ENCODE data around the gene OAS1. TPM values are rescaled to one million over a fixed set of nuclear protein-coding genes. Genes with fewer than 3 reads are reported as not detected.

OAS1 gene
- total RNA-seq, 1 donor from 2014 or later, result 19.1 TPM

GRCh38 chr12:112962561-112962960, 55.8 kb downstream of the OAS1 start:
- DNase-seq (ENCODE audit: extremely low spot score, unreplicated experiment), result no peak
- no peak overlapping the region for H3K27ac Mint-ChIP-seq
- H3K4me1 Mint-ChIP-seq (ENCODE audit: unreplicated experiment), result no peaks in the 10 kb centered on the region
- peaks cover 5% of the 10 kb centered on the region for H3K36me3 Mint-ChIP-seq
- H3K4me3 Mint-ChIP-seq, result no peak overlapping the region
- H3K9me3 Mint-ChIP-seq, result no peaks in the 10 kb centered on the region
- TF ChIP-seq CTCF (conservative IDR thresholded peaks at IDR 0.05), result no peak
- H3K27me3 Mint-ChIP-seq, result peaks cover 6% of the 10 kb centered on the region

DNA sequence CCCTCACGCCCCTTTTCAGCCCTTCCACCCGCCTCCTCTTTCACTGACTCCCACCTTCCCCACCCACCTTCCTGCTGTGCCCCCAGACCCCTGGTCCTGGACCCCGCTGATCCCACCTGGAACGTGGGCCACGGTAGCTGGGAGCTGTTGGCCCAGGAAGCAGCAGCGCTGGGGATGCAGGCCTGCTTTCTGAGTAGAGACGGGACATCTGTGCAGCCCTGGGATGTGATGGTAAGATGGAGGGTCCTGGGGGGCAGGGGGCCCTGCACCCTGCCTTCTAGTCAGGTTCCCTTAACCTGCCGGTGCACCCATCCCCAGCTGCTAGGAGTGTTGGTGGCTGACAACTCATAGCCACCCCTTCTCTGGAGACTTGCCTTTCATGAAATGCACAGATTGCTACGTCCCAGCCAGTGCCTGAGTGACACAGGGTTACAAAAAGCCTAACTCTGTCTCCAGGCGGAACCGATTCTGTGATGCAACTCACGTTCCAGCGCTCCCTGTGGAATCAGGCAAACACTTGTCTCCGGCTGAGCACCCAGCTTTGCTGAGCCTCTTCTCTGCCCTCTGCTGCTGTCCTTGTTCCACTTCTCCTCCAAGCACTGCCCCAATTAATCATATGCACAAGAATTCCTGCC, 56.6 kb downstream of the OAS1 start:
- DNase-seq (ENCODE audit: extremely low spot score, unreplicated experiment), result no peak
- no peaks in the 10 kb centered on the region for H3K4me1 Mint-ChIP-seq (ENCODE audit: unreplicated experiment)
- H3K36me3 Mint-ChIP-seq, result peaks cover 5% of the 10 kb centered on the region
- H3K27ac Mint-ChIP-seq, result no peak overlapping the region
- no peaks in the 10 kb centered on the region for H3K9me3 Mint-ChIP-seq
- H3K4me3 Mint-ChIP-seq, result no peak overlapping the region
- H3K27me3 Mint-ChIP-seq, result peaks cover 6% of the 10 kb centered on the region
- no peak for TF ChIP-seq CTCF (conservative IDR thresholded peaks at IDR 0.05)

DNA sequence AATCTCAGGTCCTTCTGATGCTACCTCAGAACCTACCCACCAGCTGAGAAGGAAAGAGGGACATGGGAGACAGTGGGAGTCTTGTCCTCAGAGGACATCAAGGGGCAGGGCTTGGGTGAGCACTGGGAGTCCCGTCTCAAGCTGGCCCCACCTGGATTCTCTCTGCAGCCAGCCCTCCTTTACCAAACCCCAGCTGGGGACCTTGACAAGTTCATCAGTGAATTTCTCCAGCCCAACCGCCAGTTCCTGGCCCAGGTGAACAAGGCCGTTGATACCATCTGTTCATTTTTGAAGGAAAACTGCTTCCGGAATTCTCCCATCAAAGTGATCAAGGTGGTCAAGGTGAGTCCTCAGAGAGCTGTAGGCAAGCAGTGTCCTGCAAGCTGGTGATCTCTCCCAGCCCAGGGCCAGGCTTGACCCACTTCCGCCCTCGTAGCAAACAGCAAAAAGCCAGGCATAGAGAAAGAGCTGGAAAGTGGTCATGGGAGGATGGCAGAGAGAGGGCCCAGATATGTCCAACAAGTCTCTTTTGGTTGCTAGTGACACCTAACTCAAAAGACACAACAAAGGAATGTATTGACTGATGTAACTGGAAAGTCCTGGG, 57.4 kb downstream of the OAS1 start:
- no peak for DNase-seq (ENCODE audit: extremely low spot score, unreplicated experiment)
- Mint-ChIP-seq H3K27ac (no peak overlapping the region), H3K36me3 (peaks cover 5% of the 10 kb centered on the region), H3K27me3 (peaks cover 6% of the 10 kb centered on the region), H3K9me3 (no peaks in the 10 kb centered on the region), H3K4me3 (no peak overlapping the region), H3K4me1 (ENCODE audit: unreplicated experiment) (no peaks in the 10 kb centered on the region)
- TF ChIP-seq CTCF (conservative IDR thresholded peaks at IDR 0.05), result no peak

- H3K9me3 Mint-ChIP-seq, result no peaks in the 10 kb centered on the region
- TF ChIP-seq CTCF (conservative IDR thresholded peaks at IDR 0.05), result no peak
- H3K4me1 Mint-ChIP-seq (ENCODE audit: unreplicated experiment), result no peaks in the 10 kb centered on the region
- H3K36me3 Mint-ChIP-seq, result peaks cover under 1% of the 10 kb centered on the region
- no peak for DNase-seq (ENCODE audit: extremely low spot score, unreplicated experiment)
- no peak overlapping the region for H3K4me3 Mint-ChIP-seq
- peaks cover 6% of the 10 kb centered on the region for H3K27me3 Mint-ChIP-seq
- H3K27ac Mint-ChIP-seq, result no peak overlapping the region
These were observed 58.2 kb downstream of the OAS1 start for GRCh38 chr12:112964915-112965314.

DNA sequence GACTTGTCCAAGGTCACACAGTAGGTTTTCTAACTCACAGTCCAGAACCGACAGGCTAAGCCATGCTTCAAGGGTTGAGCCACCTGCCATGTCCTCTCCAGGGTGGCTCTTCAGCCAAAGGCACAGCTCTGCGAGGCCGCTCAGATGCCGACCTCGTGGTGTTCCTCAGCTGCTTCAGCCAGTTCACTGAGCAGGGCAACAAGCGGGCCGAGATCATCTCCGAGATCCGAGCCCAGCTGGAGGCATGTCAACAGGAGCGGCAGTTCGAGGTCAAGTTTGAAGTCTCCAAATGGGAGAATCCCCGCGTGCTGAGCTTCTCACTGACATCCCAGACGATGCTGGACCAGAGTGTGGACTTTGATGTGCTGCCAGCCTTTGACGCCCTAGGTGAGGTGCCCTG, 58.9 kb downstream of the OAS1 start:
- H3K4me3 Mint-ChIP-seq, result no peak overlapping the region
- no peaks in the 10 kb centered on the region for H3K9me3 Mint-ChIP-seq
- DNase-seq (ENCODE audit: extremely low spot score, unreplicated experiment), result no peak

More for the DNA sequence above, 58.9 kb downstream of the OAS1 start:
- Mint-ChIP-seq H3K4me1 (ENCODE audit: unreplicated experiment) (no peaks in the 10 kb centered on the region), H3K36me3 (no peaks in the 10 kb centered on the region), H3K27ac (no peak overlapping the region), H3K27me3 (peaks cover 13% of the 10 kb centered on the region)
- TF ChIP-seq CTCF (conservative IDR thresholded peaks at IDR 0.05), result no peak

All from type B pancreatic cell (in vitro differentiated cells).